ENCODE results near the gene CD63.

Gene CD63

GRCh38 chr12:55739025-55739378, 10.2 kb upstream of the CD63 start:
- DNase-seq (ENCODE audit: low read depth in 2 of 2) = no peak

- peak; percentile 61 to 66 for DNase-seq (ENCODE audit: low read depth in 2 of 2)
Observed at GRCh38 chr12:55738123-55739024, 9.6 kb upstream of the CD63 start.

GRCh38 chr12:55737581-55738122, 8.8 kb upstream of the CD63 start:
- DNase-seq (ENCODE audit: low read depth in 2 of 2) = no peak

GRCh38 chr12:55736780-55737580, 8.2 kb upstream of the CD63 start:
- DNase-seq (ENCODE audit: low read depth in 2 of 2) = no peak

GRCh38 chr12:55736076-55736475, 7.3 kb upstream of the CD63 start:
- no peak for DNase-seq (ENCODE audit: low read depth in 2 of 2)

- no peak for DNase-seq (ENCODE audit: low read depth in 2 of 2)
Observed at GRCh38 chr12:55734595-55734994, 5.8 kb upstream of the CD63 start.

GRCh38 chr12:55733858-55734257, 5.0 kb upstream of the CD63 start:
- no peak for DNase-seq (ENCODE audit: low read depth in 2 of 2)

GRCh38 chr12:55733021-55733555, 4.3 kb upstream of the CD63 start:
- DNase-seq (ENCODE audit: low read depth in 2 of 2) = no peak

GRCh38 chr12:55732288-55732687, 3.5 kb upstream of the CD63 start:
- no peak for DNase-seq (ENCODE audit: low read depth in 2 of 2)

GRCh38 chr12:55729819-55730818, 1.3 kb upstream of the CD63 start:
- DNase-seq (ENCODE audit: low read depth in 2 of 2) = no peak

- DNase-seq (ENCODE audit: low read depth in 2 of 2) = no peak
Observed at GRCh38 chr12:55728186-55728938, 447 bp downstream of the CD63 start.

- no peak for DNase-seq (ENCODE audit: low read depth in 2 of 2)
Observed at GRCh38 chr12:55727643-55728185, 1.1 kb downstream of the CD63 start.

GRCh38 chr12:55726971-55727370, 1.8 kb downstream of the CD63 start:
- DNase-seq (ENCODE audit: low read depth in 2 of 2) = no peak

GRCh38 chr12:55725556-55725955, 3.3 kb downstream of the CD63 start:
- DNase-seq (ENCODE audit: low read depth in 2 of 2) = no peak

- DNase-seq (ENCODE audit: low read depth in 2 of 2) = no peak
Observed at GRCh38 chr12:55724940-55725309, 3.9 kb downstream of the CD63 start.

- DNase-seq (ENCODE audit: low read depth in 2 of 2) = peak; percentile 37 to 40
Observed at GRCh38 chr12:55724226-55724939, 4.4 kb downstream of the CD63 start.

GRCh38 chr12:55723516-55724225, 5.1 kb downstream of the CD63 start:
- no peak for DNase-seq (ENCODE audit: low read depth in 2 of 2)

GRCh38 chr12:55722948-55723347, 5.9 kb downstream of the CD63 start:
- no peak for DNase-seq (ENCODE audit: low read depth in 2 of 2)
